ENCODE measurements around the gene SUGCT.

Gene SUGCT

DNA sequence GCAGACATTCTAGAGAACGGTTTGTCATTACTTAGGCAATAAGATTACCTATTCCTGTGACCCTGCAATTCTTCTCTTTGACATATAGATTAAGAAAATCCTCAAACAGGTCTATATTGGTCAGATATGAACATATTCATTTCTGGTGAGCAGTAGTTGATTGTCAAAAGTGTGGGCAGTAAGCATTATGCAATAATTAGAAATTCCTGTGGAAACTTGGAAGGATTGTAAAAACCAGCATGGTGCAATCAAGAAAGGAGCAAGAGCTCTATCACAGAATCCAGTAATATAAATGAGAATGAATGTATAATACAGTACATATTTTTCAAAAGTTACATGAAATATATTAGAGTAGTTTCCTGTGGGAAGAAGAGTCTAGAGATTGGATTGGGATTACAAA is 406.5 kb downstream of the SUGCT start:
- peak; percentile 28 for DNase-seq

DNA sequence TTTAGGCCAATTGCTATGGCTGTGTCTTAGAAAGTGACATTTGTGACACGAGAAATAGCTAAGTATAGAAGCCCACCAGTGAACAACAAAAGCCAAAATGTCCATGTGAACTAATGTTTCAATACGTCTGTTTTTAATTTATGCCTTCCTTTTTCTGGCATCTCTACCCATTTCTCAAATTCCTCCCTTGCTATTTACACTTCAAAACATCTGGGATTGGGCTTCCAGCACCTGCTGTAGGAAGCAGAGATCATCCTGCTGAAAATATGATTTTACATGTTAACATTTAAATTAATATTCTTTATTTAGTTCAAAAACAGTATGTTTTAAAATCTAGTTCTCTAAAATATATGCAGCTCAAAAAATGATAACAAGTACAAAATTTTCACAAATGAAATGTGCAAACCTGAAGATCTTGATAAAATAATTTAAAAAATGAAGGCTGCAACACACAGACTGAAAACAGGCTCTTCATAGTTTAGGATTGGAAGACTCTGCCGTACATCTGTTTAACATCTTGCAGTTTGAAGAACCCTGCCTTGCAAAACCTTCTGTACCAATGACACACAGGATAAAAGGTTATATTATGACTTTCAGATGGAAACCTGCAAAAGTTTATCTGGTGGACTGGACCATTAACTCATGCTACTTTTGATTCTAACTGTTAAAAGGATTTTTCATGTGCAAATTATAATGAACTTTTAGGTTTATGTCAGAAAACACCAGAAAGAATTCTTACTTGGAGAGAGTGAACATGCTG is 408.4 kb downstream of the SUGCT start:
- no peak for DNase-seq

- no peak for DNase-seq
These were observed 409.5 kb downstream of the SUGCT start for GRCh38 chr7:40544221-40544723.

- DNase-seq = no peak
These were observed 410.1 kb downstream of the SUGCT start for GRCh38 chr7:40544871-40545303.

DNA sequence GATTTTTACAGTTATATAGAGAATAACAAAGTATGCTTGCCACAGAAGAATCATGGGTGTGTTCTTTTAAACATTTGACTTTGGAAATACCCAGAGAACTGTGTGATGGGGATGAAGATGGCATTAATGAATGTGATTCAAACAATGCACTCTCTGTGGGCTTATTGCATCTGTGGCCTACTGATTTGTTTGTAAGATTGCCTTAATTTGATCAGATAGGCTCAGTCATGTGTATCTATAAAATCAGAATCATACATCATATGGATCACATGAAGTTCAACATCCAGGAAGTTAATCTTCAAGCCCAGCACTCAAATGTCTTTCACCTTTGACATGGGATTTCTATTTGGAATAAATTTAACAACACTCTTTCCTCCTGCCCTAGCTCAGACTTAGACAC is 410.9 kb downstream of the SUGCT start:
- DNase-seq = no peak

- peak; percentile 73 for DNase-seq
These were observed 412.1 kb downstream of the SUGCT start for GRCh38 chr7:40546616-40547501.

- DNase-seq = no peak
These were observed 414.7 kb downstream of the SUGCT start for GRCh38 chr7:40549372-40550039.

DNA sequence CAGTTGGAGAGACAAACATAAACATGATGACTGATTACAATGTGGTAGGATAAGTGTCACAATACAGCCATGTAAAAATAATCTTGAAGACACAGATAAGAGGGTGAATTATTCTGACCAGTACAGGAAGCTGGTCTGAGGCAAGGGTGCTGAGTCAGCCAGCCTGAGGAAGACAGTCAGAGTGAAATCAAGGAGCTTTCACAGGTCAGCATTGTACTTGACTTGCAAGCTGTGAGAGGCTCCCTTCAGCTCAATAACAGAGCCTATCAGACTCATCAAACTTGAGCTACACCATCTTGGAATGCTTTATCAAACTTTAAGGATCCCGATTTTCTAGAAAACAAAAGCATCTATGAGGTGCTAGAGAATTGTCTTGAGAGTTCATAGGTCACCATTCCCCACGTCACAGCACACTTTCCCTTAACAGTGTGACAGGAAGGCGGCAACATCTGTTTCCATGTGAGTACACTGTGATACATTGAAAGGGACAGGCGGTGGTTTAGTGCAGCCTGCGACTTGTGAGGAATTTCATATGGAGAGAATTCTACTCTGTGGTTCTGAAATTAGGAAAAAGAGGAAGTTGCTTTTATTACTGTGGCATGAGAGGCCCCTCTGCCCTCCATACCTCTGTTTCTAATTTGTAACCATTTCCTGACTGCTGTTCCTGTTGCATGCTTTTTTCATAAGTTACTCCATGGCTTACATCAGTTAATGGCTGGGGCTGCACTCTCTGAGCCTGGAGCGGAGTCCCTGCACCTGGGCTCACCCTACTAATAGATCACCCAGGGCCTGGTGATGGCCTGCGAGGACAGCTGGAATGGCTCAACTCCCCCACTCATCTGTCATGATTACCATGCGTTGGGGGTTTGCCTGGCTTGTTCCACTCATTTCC is 417.1 kb downstream of the SUGCT start:
- DNase-seq = peak; percentile 88

DNA sequence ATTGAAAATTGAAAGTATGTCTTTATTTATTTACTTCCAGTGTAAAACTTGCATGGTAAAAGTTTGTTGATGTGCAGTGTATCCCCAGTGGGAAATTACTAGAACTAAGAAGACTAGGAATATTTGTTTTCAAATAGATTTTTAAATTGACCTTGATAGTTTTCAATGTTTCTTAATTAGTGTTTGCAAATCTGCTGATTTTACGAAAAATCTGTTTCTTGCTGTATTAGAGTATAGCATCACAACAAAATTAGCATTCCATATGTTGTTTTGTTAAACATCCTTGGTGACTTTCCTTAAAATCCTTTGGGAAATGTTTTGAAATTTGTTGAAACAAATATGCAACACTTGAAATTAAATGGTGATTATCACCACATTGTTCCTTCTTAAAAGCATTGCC is 425.9 kb downstream of the SUGCT start:
- DNase-seq = no peak

DNA sequence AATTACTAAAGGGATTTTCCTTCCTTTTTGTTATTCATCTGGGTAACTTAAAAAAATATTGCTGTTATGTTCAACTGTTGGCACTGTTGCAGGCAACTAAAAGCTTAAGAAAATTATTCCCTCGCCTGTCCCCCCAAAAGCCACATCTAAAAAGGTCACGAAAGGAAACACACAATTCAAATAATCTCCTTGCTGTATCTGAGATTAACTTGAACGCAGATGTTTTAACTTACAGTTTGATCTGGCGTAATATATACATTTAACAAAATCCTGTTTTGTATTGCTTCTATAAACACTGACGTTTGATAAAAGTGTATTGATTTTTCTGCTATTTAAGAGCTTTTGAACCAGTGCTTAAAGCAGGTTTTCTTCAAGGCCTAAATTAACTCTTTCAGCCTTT is 432.1 kb downstream of the SUGCT start:
- DNase-seq = no peak

DNA sequence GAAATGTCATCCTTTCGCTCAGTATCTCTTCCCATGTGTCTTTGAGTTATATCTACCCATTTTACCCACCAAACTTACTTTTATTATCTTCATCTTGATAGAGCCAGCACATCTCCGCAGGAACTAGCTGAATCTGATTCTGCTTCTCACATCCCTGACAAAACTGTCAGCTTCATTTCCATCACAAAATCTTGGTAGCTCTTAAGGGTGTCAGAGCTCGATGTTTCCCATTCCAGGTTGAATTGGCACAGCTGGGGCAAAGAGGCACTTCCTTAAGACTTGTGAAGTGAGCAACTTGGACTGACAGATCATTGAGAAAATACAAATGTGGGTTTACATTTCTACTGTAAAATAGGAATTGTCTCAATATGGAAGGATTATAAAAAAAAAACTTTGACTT is 434.5 kb downstream of the SUGCT start:
- no peak for DNase-seq

DNA sequence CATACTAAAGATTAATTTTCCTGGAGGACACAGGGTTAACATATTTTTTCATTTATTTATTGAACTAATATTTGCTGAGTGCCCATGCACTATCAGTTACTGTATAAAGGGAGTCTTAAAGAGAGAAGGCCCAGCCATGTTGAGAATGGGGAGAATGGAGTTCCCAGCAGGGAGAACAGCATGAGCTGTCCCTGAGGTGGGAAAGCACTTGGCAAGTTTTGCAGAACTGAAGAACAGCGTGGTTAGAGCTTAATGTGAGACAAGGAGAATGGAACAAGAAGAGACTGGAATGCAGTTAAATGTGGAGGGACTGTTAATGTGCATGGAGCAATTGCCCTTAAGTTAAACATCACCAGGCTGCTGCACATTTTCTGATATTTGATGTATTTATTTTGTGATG is 435.4 kb downstream of the SUGCT start:
- no peak for DNase-seq

DNA sequence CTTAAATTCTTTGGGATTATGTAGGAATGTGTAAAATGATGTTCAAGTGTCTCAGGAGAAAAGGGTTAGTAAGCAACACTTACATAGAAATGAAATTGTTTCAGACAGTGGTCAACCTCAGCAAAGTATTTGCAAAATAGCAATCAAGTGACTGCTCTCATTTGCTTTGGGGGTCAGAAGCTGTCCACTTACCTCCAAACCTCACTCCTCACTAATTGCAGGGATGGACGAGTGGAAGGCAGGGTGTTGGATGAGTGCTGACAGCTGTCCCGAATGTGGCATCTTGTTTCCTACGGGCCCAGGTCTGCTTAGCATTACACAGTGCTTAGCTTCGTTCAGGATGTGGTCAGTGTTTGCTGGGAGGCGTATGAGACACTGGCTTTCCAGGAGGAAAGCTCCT is 437.0 kb downstream of the SUGCT start:
- DNase-seq = peak; percentile 46

- peak; percentile 77 for DNase-seq
These were observed 438.1 kb downstream of the SUGCT start for GRCh38 chr7:40572810-40573465.

GRCh38 chr7:40579401-40579800 is 444.6 kb downstream of the SUGCT start:
- DNase-seq = peak; percentile 20

DNA sequence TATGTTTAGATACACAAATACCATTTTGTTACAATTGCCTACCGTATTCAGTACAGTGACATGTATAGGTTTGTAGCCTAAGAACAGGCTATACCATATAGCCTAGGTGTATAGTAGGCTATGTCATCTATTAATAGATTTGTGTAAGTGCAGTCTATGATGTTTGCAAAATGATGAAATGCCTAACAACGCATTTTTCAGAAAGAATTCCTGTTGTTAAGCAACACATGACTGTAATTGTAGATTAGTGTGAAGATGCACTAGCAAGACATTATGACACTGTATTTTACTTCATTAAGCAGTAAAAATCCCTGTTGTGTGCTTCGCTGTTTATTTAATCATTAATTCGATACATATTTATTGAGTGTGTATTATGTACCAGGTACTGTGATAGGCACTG is 446.0 kb downstream of the SUGCT start:
- DNase-seq = no peak

GRCh38 chr7:40582539-40582938 is 447.7 kb downstream of the SUGCT start:
- no peak for DNase-seq

GRCh38 chr7:40583667-40584444 is 449.1 kb downstream of the SUGCT start:
- DNase-seq = no peak

DNA sequence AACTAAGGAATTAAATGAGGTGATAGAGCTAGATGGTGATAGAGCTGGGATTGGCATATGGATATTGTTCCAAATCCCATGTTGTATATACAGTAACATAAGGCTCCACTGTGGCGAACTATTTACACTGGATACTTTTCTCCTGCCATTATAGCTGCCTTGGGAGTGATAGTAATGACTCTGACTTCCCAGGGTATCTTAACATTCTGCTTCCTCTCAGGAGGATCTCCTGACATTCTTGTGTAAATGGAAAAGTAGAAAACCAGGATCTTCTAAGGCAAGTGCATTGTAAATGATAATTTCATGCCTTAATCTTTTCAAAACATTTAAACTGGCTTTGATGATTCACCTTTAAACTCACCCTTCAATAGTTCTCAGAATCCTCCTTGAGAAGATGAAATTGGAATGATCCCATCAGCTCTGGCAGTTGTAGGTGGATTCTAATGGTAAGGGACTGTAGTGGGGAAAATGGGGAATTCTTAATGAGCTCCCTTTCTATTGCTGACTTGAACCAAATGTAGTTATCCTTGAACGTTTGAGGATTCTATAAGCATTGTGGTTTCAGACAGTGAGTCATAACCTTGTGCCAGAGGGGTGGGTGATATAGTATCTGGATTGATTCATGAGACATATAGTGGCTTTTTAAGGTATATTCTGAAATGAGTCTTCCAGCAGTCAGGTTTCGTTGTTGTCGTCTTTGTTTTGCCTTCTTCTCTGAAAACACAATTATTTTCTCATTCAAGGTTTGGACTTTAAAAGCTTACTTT is 450.0 kb downstream of the SUGCT start:
- peak; percentile 44 for DNase-seq

DNA sequence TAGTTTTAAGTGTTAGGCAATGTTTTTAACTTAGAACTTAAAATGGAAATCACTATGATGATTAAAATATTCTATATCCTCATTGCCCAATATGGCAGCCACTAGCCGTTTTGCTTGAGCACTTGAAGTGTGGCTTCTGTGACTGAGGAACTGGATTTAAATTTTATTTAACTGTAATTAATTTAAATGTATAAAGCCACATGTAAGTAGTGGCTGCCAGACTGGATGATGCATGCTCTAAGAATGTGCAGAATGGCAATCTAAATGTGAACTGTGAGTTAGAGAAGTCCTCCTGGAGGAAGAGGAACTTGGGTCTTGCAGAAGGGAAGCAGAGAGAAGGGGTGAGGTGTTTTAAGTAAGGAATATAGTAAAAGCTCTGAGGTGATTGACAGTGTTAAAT is 451.4 kb downstream of the SUGCT start:
- peak; percentile 67 for DNase-seq

All from HCEC 1CT (cell line).